Lower lobe of right lung (tissue), 2 donors: Measurements from ENCODE around the gene USP19. TPM values are rescaled to one million over a fixed set of nuclear protein-coding genes. Genes with fewer than 3 reads are reported as not detected.
A peak's percentile ranks its signal among the peaks of the same experiment; 100 is the strongest.

ENCODE experiments used
- ATAC-seq, 2 donors: fragments of 200-7000 bp; cut with Tn5 transposase; one replicate each; pipeline ENCODE4 v1.9.1; 2020 to 2022; ENCODE audit warnings: mild to moderate bottlenecking in 2 of 2, moderate library complexity in 2 of 2
- DNase-seq: peaks from one replicate; pipeline ENCODE4 v3.0.0-alpha.2; 2020
- H3K27ac ChIP-seq: fragments of 200-600 bp; one replicate; pipeline ENCODE4 v1.8.0; 2022
- H3K27me3 ChIP-seq: fragments of 200-600 bp; one replicate; pipeline ENCODE4 v1.8.0; 2022; ENCODE audit warnings: low read depth
- H3K36me3 ChIP-seq: fragments of 200-600 bp; one replicate; pipeline ENCODE4 v1.8.0; 2022; ENCODE audit warnings: mild to moderate bottlenecking
- H3K4me1 ChIP-seq: fragments of 200-600 bp; one replicate; pipeline ENCODE4 v1.8.0; 2022
- H3K4me3 ChIP-seq: fragments of 200-600 bp; one replicate; pipeline ENCODE4 v1.8.0; 2022; ENCODE audit warnings: mild to moderate bottlenecking
- H3K9me3 ChIP-seq: fragments of 200-600 bp; one replicate; pipeline ENCODE4 v1.8.0; 2022
- intact Hi-C: fragments of 100-400 bp; cut with DNase I; formaldehyde crosslinking; loops from one replicate; pipeline ENCODE4 v1.11.0; 2022
- total RNA-seq: library from RNA; stranded (reverse); fragmentation: NEBNext Ultra II Directional; extraction: Animal tissue kit (Norgen Biotek cat#: 25700); gene quantifications from one replicate; pipeline ENCODE4 v1.2.1, GENCODE V29; 2021
- TF ChIP-seq, protein P1 (sequence below): fragments of 200-600 bp; IDR thresholded peaks from one replicate; pipeline ENCODE4 v1.8.0; 2022; ENCODE audit warnings: antibody characterized with exemption, mild to moderate bottlenecking
- donor health status: DM: no; HTN: yes; CAD: no; lungs with severe emphysema.

Gene USP19
- total RNA-seq, 1 donor from 2014 or later: 60.4 TPM

- intact Hi-C loops: no loop called here
- TF ChIP-seq, protein P1, sequence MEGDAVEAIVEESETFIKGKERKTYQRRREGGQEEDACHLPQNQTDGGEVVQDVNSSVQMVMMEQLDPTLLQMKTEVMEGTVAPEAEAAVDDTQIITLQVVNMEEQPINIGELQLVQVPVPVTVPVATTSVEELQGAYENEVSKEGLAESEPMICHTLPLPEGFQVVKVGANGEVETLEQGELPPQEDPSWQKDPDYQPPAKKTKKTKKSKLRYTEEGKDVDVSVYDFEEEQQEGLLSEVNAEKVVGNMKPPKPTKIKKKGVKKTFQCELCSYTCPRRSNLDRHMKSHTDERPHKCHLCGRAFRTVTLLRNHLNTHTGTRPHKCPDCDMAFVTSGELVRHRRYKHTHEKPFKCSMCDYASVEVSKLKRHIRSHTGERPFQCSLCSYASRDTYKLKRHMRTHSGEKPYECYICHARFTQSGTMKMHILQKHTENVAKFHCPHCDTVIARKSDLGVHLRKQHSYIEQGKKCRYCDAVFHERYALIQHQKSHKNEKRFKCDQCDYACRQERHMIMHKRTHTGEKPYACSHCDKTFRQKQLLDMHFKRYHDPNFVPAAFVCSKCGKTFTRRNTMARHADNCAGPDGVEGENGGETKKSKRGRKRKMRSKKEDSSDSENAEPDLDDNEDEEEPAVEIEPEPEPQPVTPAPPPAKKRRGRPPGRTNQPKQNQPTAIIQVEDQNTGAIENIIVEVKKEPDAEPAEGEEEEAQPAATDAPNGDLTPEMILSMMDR: no peak
- DNase-seq: no peak
- H3K27ac ChIP-seq: no peak overlapping the region
- H3K36me3 ChIP-seq: no peaks in the 10 kb centered on the region
- no peak overlapping the region for H3K4me3 ChIP-seq
- no peaks in the 10 kb centered on the region for H3K9me3 ChIP-seq
- H3K4me1 ChIP-seq: no peaks in the 10 kb centered on the region
- ATAC-seq: no peak
- H3K27me3 ChIP-seq: peaks cover 4% of the 10 kb centered on the region
These were observed 19.5 kb upstream of the USP19 start for GRCh38 chr3:49140080-49140479.

GRCh38 chr3:49135499-49135898 lies 14.9 kb upstream of the USP19 start:
- TF ChIP-seq, protein P1: no peak
- H3K27ac ChIP-seq: no peak overlapping the region
- H3K27me3 ChIP-seq: peaks cover 4% of the 10 kb centered on the region
- ATAC-seq: no peak
- intact Hi-C loops: no loop called here
- H3K9me3 ChIP-seq: no peaks in the 10 kb centered on the region
- peaks cover 6% of the 10 kb centered on the region for H3K36me3 ChIP-seq
- peaks cover 25% of the 10 kb centered on the region for H3K4me1 ChIP-seq
- no peak for DNase-seq
- H3K4me3 ChIP-seq: no peak overlapping the region

DNA sequence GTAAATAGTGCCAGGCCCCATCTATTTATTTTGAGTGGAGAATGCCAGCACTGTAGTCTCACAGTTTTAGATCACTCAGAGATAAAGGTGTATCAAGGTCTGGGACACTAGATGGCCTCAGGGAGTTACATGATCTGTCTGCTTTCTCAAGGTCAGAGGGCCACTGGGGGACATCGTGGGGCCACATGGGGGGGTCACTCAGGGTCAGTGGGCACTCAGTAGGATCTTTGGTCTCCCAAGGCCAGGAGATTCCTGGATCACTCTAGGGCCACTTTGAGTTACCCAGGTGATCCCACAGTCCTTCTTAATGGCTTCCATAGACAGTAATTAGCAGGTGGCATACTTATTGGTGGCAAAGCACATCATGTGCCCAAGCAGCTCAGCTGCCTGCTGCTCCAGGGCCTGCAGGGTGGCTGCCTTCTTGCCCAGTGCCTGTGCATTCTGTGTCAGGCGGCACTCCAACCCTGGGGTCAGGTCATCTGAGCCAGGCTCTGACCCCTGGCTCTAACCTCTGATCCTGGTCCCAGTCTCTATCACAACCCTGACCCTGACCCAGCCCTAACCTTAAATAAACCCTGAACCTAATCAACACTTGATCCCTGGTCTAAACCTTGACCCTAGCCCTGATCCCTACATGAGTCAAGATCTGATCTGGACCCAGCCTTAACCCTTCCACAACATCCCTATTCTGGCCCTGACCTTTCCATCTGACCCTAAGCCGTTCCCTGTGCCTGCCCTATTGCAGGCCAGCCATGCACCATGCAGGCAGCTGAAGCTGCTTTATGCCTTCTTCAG lies 14.0 kb upstream of the USP19 start:
- no peak for ATAC-seq
- Histone ChIP-seq H3K27ac (peak overlapping the region; percentile 90), H3K4me1 (peaks cover 32% of the 10 kb centered on the region), H3K36me3 (peaks cover 14% of the 10 kb centered on the region), H3K4me3 (peak overlapping the region; percentile 76), H3K9me3 (no peaks in the 10 kb centered on the region), H3K27me3 (peaks cover 4% of the 10 kb centered on the region)
- intact Hi-C loops: no loop called here
- TF ChIP-seq, protein P1: no peak
- no peak for DNase-seq

DNA sequence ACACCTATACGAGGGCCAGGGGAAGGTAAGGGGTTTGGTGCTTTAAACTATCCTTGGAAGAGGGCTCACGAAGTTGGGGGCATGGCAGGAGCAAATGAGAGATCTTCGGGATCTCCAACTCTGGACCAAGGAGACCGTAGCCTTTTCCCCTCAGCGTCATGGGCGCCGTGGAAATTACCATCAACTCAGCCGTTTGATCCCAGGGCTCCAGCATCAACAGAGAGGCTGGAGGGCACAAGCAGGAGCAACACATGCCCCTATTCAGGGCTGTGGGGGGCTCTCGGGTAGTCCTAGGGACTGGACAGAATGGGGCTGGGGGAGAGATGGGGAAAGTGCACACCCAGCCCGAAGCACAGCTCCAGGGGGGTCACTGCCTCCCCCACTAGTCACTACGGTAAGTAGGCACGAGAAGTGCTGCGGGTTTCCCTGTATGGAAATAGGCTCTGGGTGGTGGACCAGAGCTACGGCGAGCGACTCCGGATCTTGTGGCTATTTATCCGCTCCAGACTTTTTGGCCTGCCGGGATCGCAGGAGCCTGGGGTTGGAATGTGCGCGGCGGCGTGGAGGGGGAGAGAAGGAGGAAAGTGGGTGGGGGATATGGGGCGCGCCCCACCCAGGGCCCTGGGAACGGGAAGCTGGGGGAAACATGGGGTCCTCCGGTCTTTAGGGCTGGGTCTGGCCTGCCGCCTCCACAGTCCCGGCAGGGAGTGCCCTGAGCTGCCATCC lies 12.8 kb upstream of the USP19 start:
- Histone ChIP-seq H3K9me3 (no peaks in the 10 kb centered on the region), H3K36me3 (peaks cover 27% of the 10 kb centered on the region), H3K27me3 (peaks cover 4% of the 10 kb centered on the region), H3K4me1 (peaks cover 32% of the 10 kb centered on the region), H3K27ac (peak overlapping the region; percentile 90), H3K4me3 (peak overlapping the region; percentile 76)
- TF ChIP-seq, protein P1: no peak
- intact Hi-C loops: no loop called here
- DNase-seq (peak; percentile 88), ATAC-seq (peak; percentile 90 to 94)

DNA sequence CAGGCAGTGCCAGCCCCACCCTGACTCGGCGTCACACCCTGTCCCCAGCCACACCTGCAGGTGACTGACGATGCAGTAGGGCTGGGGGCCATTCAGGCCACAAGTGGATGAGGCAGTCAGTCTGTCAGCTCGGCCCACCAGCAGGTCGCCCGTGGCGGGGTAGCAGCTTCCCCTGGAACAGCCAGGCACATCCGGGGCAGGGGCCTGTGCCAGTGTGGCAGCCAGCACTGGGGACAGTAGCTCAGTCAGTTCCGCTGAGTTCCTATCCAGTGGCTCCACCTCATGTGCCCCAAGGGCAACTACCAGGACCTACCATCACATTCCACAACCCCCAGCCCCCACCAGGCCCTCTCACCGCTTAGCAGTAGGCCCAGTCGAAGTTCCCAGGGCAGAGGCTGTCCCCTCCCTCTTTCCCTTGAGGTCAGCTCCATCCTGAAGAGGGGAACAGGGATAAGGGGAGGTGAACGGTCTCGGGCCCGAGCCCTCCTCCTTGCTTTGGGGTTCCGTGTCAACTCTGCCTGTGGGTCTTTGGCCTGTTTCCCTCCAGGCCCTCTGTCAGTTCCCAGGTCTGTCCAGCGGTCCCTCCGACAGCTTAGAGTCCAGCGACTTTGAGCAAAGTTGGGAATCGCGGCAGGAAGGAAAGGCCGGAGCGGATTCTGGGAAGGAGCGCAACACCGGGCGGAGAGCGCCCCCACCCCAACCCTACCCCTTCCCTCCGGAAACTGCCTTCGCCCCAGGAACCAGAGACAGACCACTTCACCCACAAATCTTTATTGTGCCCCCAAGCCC lies 12.0 kb upstream of the USP19 start, which contains the start of gene LAMB2:
Gene LAMB2, minus strand, starts transcription at position 614 of the 789 bp plus-strand sequence. Its CDS starts 183 bp downstream, at position 431.
- ATAC-seq (peak; percentile 88 to 91), DNase-seq (peak; percentile 66)
- intact Hi-C loops: no loop called here
- Histone ChIP-seq H3K9me3 (no peaks in the 10 kb centered on the region), H3K4me1 (peaks cover 32% of the 10 kb centered on the region), H3K27me3 (no peaks in the 10 kb centered on the region), H3K36me3 (peaks cover 34% of the 10 kb centered on the region), H3K27ac (peak within 1 kb of the TSS; percentile 90), H3K4me3 (peak within 1 kb of the TSS; percentile 76)
- TF ChIP-seq, protein P1: no peak
